Activated B cell treated with CpG ODN at 0.5 μM for 24 hours (primary cell): Measurements from ENCODE around the gene ST6GAL1. TPM values are rescaled to one million over a fixed set of nuclear protein-coding genes. Genes with fewer than 3 reads are reported as not detected.

ENCODE experiments used
- ATAC-seq: fragments of 200-7000 bp; cut with Tn5 transposase; one replicate; pipeline ENCODE4 v1.10.0; 2021; ENCODE audit warnings: low read depth, mild to moderate bottlenecking, moderate library complexity
- CTCF ChIA-PET: fragments of 350-600 bp; sonication (Branson Sonifier 250); formaldehyde crosslinking; loops from one replicate; lab custom pipeline; 2021; ENCODE audit warnings: antibody characterized with exemption; lab: Charles Lee
- POLR2A ChIA-PET: fragments of 350-600 bp; sonication (Branson Sonifier 250); formaldehyde crosslinking; loops from one replicate; lab custom pipeline; 2021; ENCODE audit warnings: antibody characterized with exemption; lab: Charles Lee
- DNase-seq: peaks from one replicate; pipeline ENCODE4 v3.0.0; 2022
- H3K27ac Mint-ChIP-seq: one replicate; pipeline ENCODE4 v1.8.0; 2020; ENCODE audit warnings: mixed read lengths
- H3K27me3 Mint-ChIP-seq: one replicate; pipeline ENCODE4 v1.8.0; 2021; ENCODE audit warnings: mixed read lengths
- H3K36me3 Mint-ChIP-seq: one replicate; pipeline ENCODE4 v1.8.0; 2021; ENCODE audit warnings: low read depth, mixed read lengths
- H3K4me1 Mint-ChIP-seq: one replicate; pipeline ENCODE4 v1.8.0; 2021; ENCODE audit warnings: mixed read lengths
- H3K4me3 Mint-ChIP-seq: one replicate; pipeline ENCODE4 v1.8.0; 2020; ENCODE audit warnings: mild to moderate bottlenecking, mixed read lengths
- H3K9me3 Mint-ChIP-seq: one replicate; pipeline ENCODE4 v1.8.0; 2020; ENCODE audit warnings: mixed read lengths
- CTCF ChIP-seq: fragments of 200-600 bp; IDR thresholded peaks from one replicate; pipeline ENCODE4 v1.8.0; 2022; ENCODE audit warnings: antibody characterized with exemption, mild to moderate bottlenecking
- intact Hi-C: fragments of 100-400 bp; cut with micrococcal nuclease; formaldehyde crosslinking; loops from one replicate; pipeline ENCODE4 v1.15.1; 2024
- total RNA-seq: library from RNA; stranded (reverse); gene quantifications from 2 replicates; pipeline ENCODE4 v1.2.3, GENCODE V29; 2022

Gene ST6GAL1
- total RNA-seq, 1 donor from 2014 or later, result 328 TPM

- no peak overlapping the region for H3K4me3 Mint-ChIP-seq
- H3K27me3 Mint-ChIP-seq, result no peaks in the 10 kb centered on the region
- H3K4me1 Mint-ChIP-seq, result peaks cover 94% of the 10 kb centered on the region
- DNase-seq (no peak), ATAC-seq (no peak)
- peak overlapping the region; percentile 47 for H3K27ac Mint-ChIP-seq
- no peaks in the 10 kb centered on the region for H3K9me3 Mint-ChIP-seq
- no peak for TF ChIP-seq CTCF
- POLR2A ChIA-PET, result interaction anchor here (0.7 kb wide), 1 partner anchor 1012 kb away, joined by 3 read pairs; no protein-coding TSS in a partner anchor
- peaks cover 47% of the 10 kb centered on the region for H3K36me3 Mint-ChIP-seq
- CTCF ChIA-PET, result no interaction called here
- intact Hi-C loops, result no loop called here
These were observed 25.8 kb downstream of the ST6GAL1 start for GRCh38 chr3:186955898-186956696.

DNA sequence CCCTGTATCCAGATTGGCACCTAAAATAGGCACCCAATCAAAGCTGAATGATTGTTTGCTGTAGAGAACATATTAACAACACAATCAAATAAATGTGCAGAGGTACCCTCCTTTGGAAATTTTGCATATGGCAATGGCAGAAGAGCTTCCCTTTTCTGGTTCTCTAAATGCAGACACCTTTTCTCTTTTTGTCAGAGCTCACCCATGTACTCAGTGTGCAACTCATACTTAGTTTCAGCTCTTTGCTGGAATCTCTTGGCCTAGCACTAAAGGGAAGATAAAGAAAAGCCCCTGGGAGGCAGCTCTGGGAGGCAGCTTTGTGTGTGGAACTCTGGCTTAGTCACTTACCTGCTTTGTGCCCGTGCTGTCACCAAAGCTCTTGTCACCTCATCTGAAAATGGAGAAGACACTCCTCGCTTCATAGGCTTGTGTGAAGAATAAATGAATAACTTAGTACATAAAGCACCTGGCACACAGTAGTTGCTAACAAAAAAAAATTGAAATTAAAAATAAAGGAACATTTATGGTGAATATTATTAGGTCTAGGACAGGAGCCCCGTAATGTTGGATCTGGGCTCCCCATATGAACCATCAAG is 28.8 kb downstream of the ST6GAL1 start:
- Mint-ChIP-seq H3K36me3 (peaks cover 43% of the 10 kb centered on the region), H3K27me3 (no peaks in the 10 kb centered on the region), H3K4me1 (peaks cover 82% of the 10 kb centered on the region), H3K4me3 (peak overlapping the region; percentile 45), H3K27ac (peak overlapping the region; percentile 75), H3K9me3 (no peaks in the 10 kb centered on the region)
- ChIA-PET CTCF (interaction anchor here (0.5 to 1.9 kb wide), 11 partner anchors 13 to 180 kb away, joined by 3 to 5 read pairs (median 3); partner anchors contain the start of genes RPL39L and ST6GAL1), POLR2A (interaction anchor here (0.7 to 2.3 kb wide), 18 partner anchors 10 to 417 kb away, joined by 3 to 10 read pairs (median 3); partner anchors contain the start of genes RPL39L and ST6GAL1)
- intact Hi-C loops, result loop anchor here (2.0 kb wide), 2 partner anchors 28 to 58 kb away; no protein-coding TSS in a partner anchor
- no peak for TF ChIP-seq CTCF
- ATAC-seq (peak; percentile 75), DNase-seq (no peak)

DNA sequence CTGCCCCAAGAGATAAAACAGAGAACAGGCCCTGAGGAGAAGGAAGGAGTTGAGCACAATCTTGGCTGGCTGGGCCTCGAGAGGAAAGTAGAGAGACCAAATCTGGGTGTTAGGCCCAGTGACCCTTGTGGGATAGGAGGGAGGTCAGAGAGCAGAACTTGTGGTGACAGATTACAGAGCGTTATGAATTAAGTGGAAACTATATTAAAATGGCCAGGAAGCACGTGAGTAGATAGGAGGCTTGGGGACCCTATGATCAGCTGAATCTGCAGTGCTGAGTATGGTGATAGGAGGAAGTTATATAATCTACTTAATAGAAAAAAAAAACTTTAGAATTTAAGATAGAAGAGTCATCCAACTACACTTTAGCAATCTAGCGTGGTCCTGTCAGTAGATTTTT is 30.0 kb downstream of the ST6GAL1 start:
- CTCF ChIA-PET, result interaction anchor here (0.7 to 1.5 kb wide), 2 partner anchors 111 to 152 kb away, joined by 3 to 4 read pairs; no protein-coding TSS in a partner anchor
- peak; percentile 35 for ATAC-seq
- POLR2A ChIA-PET, result interaction anchor here (0.7 to 1.7 kb wide), 4 partner anchors 25 to 56 kb away, joined by 3 to 10 read pairs (median 3); partner anchors contain the start of gene ST6GAL1
- intact Hi-C loops, result no loop called here
- Mint-ChIP-seq H3K27me3 (no peaks in the 10 kb centered on the region), H3K4me3 (no peak overlapping the region), H3K4me1 (peaks cover 74% of the 10 kb centered on the region), H3K36me3 (peaks cover 45% of the 10 kb centered on the region), H3K27ac (peak overlapping the region; percentile 75), H3K9me3 (no peaks in the 10 kb centered on the region)
- DNase-seq, result no peak
- TF ChIP-seq CTCF, result no peak

GRCh38 chr3:186962445-186962844 is 32.1 kb downstream of the ST6GAL1 start:
- H3K27ac Mint-ChIP-seq, result peak overlapping the region; percentile 14
- no peaks in the 10 kb centered on the region for H3K27me3 Mint-ChIP-seq
- no peak for DNase-seq
- H3K4me1 Mint-ChIP-seq, result peaks cover 67% of the 10 kb centered on the region
- no peak for ATAC-seq
- H3K36me3 Mint-ChIP-seq, result peaks cover 48% of the 10 kb centered on the region
- no peak overlapping the region for H3K4me3 Mint-ChIP-seq
- TF ChIP-seq CTCF, result no peak
- intact Hi-C loops, result no loop called here
- CTCF ChIA-PET, result no interaction called here
- POLR2A ChIA-PET, result interaction anchor here (0.5 to 0.6 kb wide), 3 partner anchors 28 to 1191 kb away, joined by 3 to 7 read pairs (median 4); no protein-coding TSS in a partner anchor
- no peaks in the 10 kb centered on the region for H3K9me3 Mint-ChIP-seq
